Lung (tissue), 12 donors: Measurements from ENCODE around the gene BNC1. TPM values are rescaled to one million over a fixed set of nuclear protein-coding genes. Genes with fewer than 3 reads are reported as not detected.

ENCODE experiments used
- ATAC-seq: fragments of 200-7000 bp; cut with Tn5 transposase; one replicate; pipeline ENCODE4 v1.9.1; 2020; ENCODE audit warnings: moderate number of reproducible peaks; ENCODE audit not compliant: insufficient read depth, low FRiP score
- DNase-seq, 3 donors: peaks; one replicate each; pipeline ENCODE4 v3.0.0-alpha.2; 2013 to 2017
- H3K27ac ChIP-seq, 2 donors: one replicate each; pipeline ENCODE4 v1.5.1; 2013; ENCODE audit warnings: mild to moderate bottlenecking in 2 of 2, moderate library complexity in 2 of 2, control low read depth in 1 of 2, inconsistent platforms in 1 of 2, low read depth in 1 of 2, low read length in 1 of 2
- H3K27me3 ChIP-seq, 3 donors: one replicate each; pipeline ENCODE4 v1.5.1; 2013; ENCODE audit warnings: low read length in 2 of 3; ENCODE audit not compliant: control insufficient read depth in 3 of 3, insufficient read depth in 3 of 3
- H3K36me3 ChIP-seq, 4 donors: one replicate each; pipeline ENCODE4 v1.5.1; 2013; ENCODE audit warnings: low read length in 4 of 4, mild to moderate bottlenecking in 1 of 4, moderate library complexity in 1 of 4; ENCODE audit not compliant: control insufficient read depth in 4 of 4, insufficient read depth in 4 of 4
- H3K4me1 ChIP-seq, 5 donors: one replicate each; pipeline ENCODE4 v1.5.1; 2013; ENCODE audit warnings: low read length in 5 of 5, mild to moderate bottlenecking in 2 of 5, moderate library complexity in 1 of 5; ENCODE audit not compliant: control insufficient read depth in 5 of 5, insufficient read depth in 5 of 5
- H3K4me3 ChIP-seq: one replicate; pipeline ENCODE4 v1.5.1; 2013; ENCODE audit warnings: mild to moderate bottlenecking, control low read depth, moderate library complexity
- H3K9ac ChIP-seq, 2 donors: one replicate each; pipeline ENCODE4 v1.5.1; 2013; ENCODE audit warnings: low read length in 2 of 2, control low read depth in 1 of 2; ENCODE audit not compliant: insufficient read depth in 1 of 2
- H3K9me3 ChIP-seq, 4 donors: one replicate each; pipeline ENCODE4 v1.5.1; 2013; ENCODE audit warnings: low read length in 3 of 4, mild to moderate bottlenecking in 1 of 4, moderate library complexity in 1 of 4; ENCODE audit not compliant: control insufficient read depth in 4 of 4, insufficient read depth in 3 of 4
- CTCF ChIP-seq: IDR thresholded peaks from 2 replicates; pipeline ENCODE4 v1.5.1; 2012; ENCODE audit warnings: mild to moderate bottlenecking; ENCODE audit errors: control extremely low read depth, extremely low read depth
- WGBS, 2 donors: extraction: QIAGEN DNeasy Blood & Tissue Kit; methylation state at CpG; one replicate each; pipeline ENCODE4 v1.1.7; 2013; 5-methylcytosine and 5-hydroxymethylcytosine counted together
- polyA plus RNA-seq, 2 donors: library from polyadenylated mRNA; stranded (reverse); fragments of 200-250 nt; gene quantifications; one replicate each; pipeline ENCODE4 v1.2.1, GENCODE V29; 2013
- total RNA-seq, 2 donors: library from RNA; depleted of rRNA in 1 of 2; stranded (reverse); fragments of >200 nt in 1 of 2; gene quantifications; one replicate each; pipeline ENCODE4 v1.2.1, GENCODE V29; 2014 to 2021
- donor health status: control.
- donor health status: control.
- donor health status: Bipolar disorder and iron deficiency.
- donor health status: healthy.
- donor health status: DM: yes; HTN: yes; CAD: no.

BNC1 gene
- total and polyA plus RNA-seq, 4 donors = 0.23 to 0.93 (median 0.32) TPM

GRCh38 chr15:83207660-83208366 is 76.7 kb downstream of the BNC1 start, which contains the start of gene HDGFL3:
Gene HDGFL3 (minus strand): TSS chr15:83207823. CDS start chr15:83207414, 409 bp downstream.
- Histone ChIP-seq H3K9me3 (no peaks in the 10 kb centered on the region), H3K4me1 (peaks cover 0 to 29% (median 4%) of the 10 kb centered on the region in 5 donors), H3K36me3 (no peaks in the 10 kb centered on the region), H3K27ac (peak within 1 kb of the TSS; percentile 85 to 98), H3K9ac (peak within 1 kb of the TSS; percentile 74 to 76), H3K27me3 (no peaks in the 10 kb centered on the region), H3K4me3 (peak within 1 kb of the TSS; percentile 88)
- peak; percentile 42 for ATAC-seq
- TF ChIP-seq CTCF = no peak
- WGBS, 2 donors = 0 to 1% methylated on average over 37 to 94 of the region's 94 CpGs
- DNase-seq = peak; percentile 83 to 86 (median 85)

GRCh38 chr15:83207009-83207659 is 77.3 kb downstream of the BNC1 start:
- peak overlapping the region; percentile 88 for H3K4me3 ChIP-seq
- no peaks in the 10 kb centered on the region for H3K9me3 ChIP-seq
- H3K27me3 ChIP-seq = no peaks in the 10 kb centered on the region
- peak overlapping the region; percentile 74 to 76 for H3K9ac ChIP-seq
- DNase-seq = peak; percentile 63 to 78 (median 71)
- peak; percentile 57 for ATAC-seq
- 0 to 1% methylated on average over 63 to 93 of the region's 93 CpGs for WGBS, 2 donors
- no peak for TF ChIP-seq CTCF
- no peaks in the 10 kb centered on the region for H3K36me3 ChIP-seq
- peaks cover 0 to 31% (median 4%) of the 10 kb centered on the region in 5 donors for H3K4me1 ChIP-seq
- peak overlapping the region; percentile 85 to 98 for H3K27ac ChIP-seq

GRCh38 chr15:83206526-83207008 is 77.9 kb downstream of the BNC1 start:
- DNase-seq (peak; percentile 39 to 51 (median 40)), ATAC-seq (no peak)
- Histone ChIP-seq H3K36me3 (no peaks in the 10 kb centered on the region), H3K9ac (peak overlapping the region; percentile 74 to 76), H3K9me3 (no peaks in the 10 kb centered on the region), H3K27ac (peak overlapping the region; percentile 85 to 98), H3K4me3 (peak overlapping the region; percentile 88), H3K27me3 (no peaks in the 10 kb centered on the region), H3K4me1 (peaks cover 0 to 32% (median 4%) of the 10 kb centered on the region in 5 donors)
- TF ChIP-seq CTCF = no peak
- 1 to 2% methylated on average over 25 of the region's 25 CpGs for WGBS, 2 donors

Other genes with a start within 250 kb of the BNC1 start
- gene BTBD1, start 217.4 kb downstream of the BNC1 start, total RNA-seq = 10 to 100 TPM; 45.7 to 71.0 TPM
- gene BTBD1, start 217.4 kb downstream of the BNC1 start, polyA plus RNA-seq = 10 to 100 TPM; 10.7 to 28.2 TPM
- 10 to 100 TPM in 1 of 2 donors, 1 to 10 TPM in 1; 4.3 to 15.8 TPM for gene TM6SF1, start 177.0 kb downstream of the BNC1 start, total RNA-seq
- gene TM6SF1, start 177.0 kb downstream of the BNC1 start, polyA plus RNA-seq = 10 to 100 TPM; 11.8 to 15.6 TPM
- gene HDGFL3, start 76.8 kb downstream of the BNC1 start, total RNA-seq = 10 to 100 TPM; 27.2 to 41.0 TPM
- 10 to 100 TPM in 1 of 2 donors, 1 to 10 TPM in 1; 7.3 to 12.3 TPM for gene HDGFL3, start 76.8 kb downstream of the BNC1 start, polyA plus RNA-seq
- 1 to 10 TPM; 1.7 to 8.4 TPM for gene SH3GL3, start 162.7 kb upstream of the BNC1 start, total RNA-seq
- 1 to 10 TPM in 1 of 2 donors, under 1 TPM in 1; 0.31 to 2.8 TPM for gene SH3GL3, start 162.7 kb upstream of the BNC1 start, polyA plus RNA-seq